GM13977 (cell line): Measurements from ENCODE around the gene RNF187.

ENCODE experiments used
- DNase-seq: peaks from one replicate; pipeline ENCODE4 v3.0.0; 2012; ENCODE audit warnings: low spot score
- CTCF ChIP-seq: IDR thresholded peaks from 2 replicates; pipeline ENCODE4 v1.5.1; 2012; ENCODE audit warnings: mild to moderate bottlenecking, control low read depth; ENCODE audit not compliant: insufficient read depth; ENCODE audit errors: extremely low read depth, missing control alignments
- in situ Hi-C: fragments of 300-500 bp; cut with MboI; formaldehyde crosslinking; loops from one replicate; pipeline ENCODE4 v1.12.0; 2022; ENCODE audit warnings: low sequenced_read_pairs, low pct_unique_long_range_greater_than_20kb, mixed read lengths, inconsistent platforms; ENCODE audit not compliant: unreplicated experiment

RNF187 gene

GRCh38 chr1:228515200-228515834 lies 28.1 kb downstream of the RNF187 start:
- DNase-seq: peak; percentile 44
- TF ChIP-seq CTCF: peak; percentile 63
- in situ Hi-C loops: no loop called here

DNA sequence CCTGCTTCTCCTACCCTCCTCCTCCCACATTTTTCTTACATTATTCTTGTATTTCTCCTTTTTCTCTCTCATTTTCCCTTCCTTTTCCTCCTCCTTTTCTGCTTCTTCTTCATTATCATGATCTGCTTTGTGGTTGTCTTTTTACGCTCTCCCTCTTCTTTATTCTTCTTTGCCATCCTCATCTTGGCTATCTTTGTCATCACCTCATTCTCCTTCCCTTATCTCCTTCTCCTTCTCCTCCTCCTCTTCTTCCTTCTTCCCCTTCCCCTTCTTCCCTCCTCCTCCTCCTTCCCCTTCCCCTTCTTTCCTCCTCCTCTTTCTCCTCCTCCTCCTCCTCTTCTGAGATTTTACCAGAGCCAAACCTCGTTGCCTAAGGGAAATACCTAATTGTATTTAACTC lies 30.5 kb downstream of the RNF187 start:
- no peak for DNase-seq
- in situ Hi-C loops: no loop called here
- no peak for TF ChIP-seq CTCF

- DNase-seq: no peak
- in situ Hi-C loops: no loop called here
Measured at GRCh38 chr1:228527596-228527995, 40.4 kb downstream of the RNF187 start.

GRCh38 chr1:228528612-228529011 lies 41.4 kb downstream of the RNF187 start:
- no peak for TF ChIP-seq CTCF
- DNase-seq: no peak
- in situ Hi-C loops: no loop called here

More at GRCh38 chr1:228527596-228527995, 40.4 kb downstream of the RNF187 start:
- no peak for TF ChIP-seq CTCF

DNA sequence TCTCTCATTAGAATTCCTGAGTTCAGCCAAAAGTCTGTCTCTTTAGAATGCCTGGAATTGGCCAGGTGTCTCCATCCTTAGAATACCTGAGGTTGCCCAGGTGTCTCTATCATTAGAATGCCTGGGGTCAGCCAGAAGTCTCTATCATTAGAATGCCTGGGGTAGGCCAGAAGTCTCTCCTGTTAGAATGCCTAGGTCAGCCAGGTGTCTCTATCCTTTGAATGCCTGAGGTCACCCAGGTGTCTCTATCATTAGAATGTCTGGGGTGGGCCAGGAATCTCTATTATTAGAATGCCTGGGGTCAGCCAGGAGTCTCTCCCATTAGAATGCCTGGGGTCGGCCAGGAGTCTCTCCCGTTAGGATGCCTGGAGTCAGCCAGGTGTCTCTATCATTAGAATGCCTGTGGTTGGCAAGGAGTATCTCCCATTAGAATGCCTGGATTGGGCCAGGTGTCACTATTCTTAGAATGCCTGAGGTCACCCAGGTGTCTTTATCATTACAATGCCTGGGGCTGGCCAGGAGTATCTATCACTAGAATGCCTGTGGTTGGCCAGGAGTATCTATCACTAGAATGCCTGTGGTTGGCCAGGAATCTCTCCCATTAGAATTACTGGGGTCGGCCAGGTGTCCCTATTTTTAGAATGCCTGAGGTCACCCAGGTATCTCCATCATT lies 43.0 kb downstream of the RNF187 start:
- in situ Hi-C loops: no loop called here
- DNase-seq: no peak
- no peak for TF ChIP-seq CTCF

GRCh38 chr1:228530951-228531731 lies 44.0 kb downstream of the RNF187 start:
- no peak for DNase-seq
- in situ Hi-C loops: no loop called here
- no peak for TF ChIP-seq CTCF
